ENCODE measurements around the gene PACRG. TPM values are rescaled to one million over a fixed set of nuclear protein-coding genes. Genes with fewer than 3 reads are reported as not detected.
"Not testable (repeated sequence)": the region's sequence is repeated elsewhere in the genome, so short reads cannot be mapped to it uniquely, and the experiment has no call there.

PACRG gene
- total RNA-seq, 1 donor from 2014 or later, result 0.20 TPM

GRCh38 chr6:162941128-162941527 lies 213.4 kb downstream of the PACRG start:
- DNase-seq (ENCODE audit: low read depth in 2 of 2), result no peak

GRCh38 chr6:162942866-162943265 lies 215.1 kb downstream of the PACRG start:
- no peak for DNase-seq (ENCODE audit: low read depth in 2 of 2)

- DNase-seq (ENCODE audit: low read depth in 2 of 2), result no peak
Measured at GRCh38 chr6:162943369-162943768, 215.6 kb downstream of the PACRG start.

GRCh38 chr6:162951164-162951743 lies 223.5 kb downstream of the PACRG start:
- DNase-seq (ENCODE audit: low read depth in 2 of 2), result no peak

- no peak for DNase-seq (ENCODE audit: low read depth in 2 of 2)
Measured at GRCh38 chr6:162952423-162952822, 224.6 kb downstream of the PACRG start.

- DNase-seq (ENCODE audit: low read depth in 2 of 2), result no peak
Measured at GRCh38 chr6:162957062-162957461, 229.3 kb downstream of the PACRG start.

GRCh38 chr6:162960679-162961457 lies 233.1 kb downstream of the PACRG start:
- DNase-seq (ENCODE audit: low read depth in 2 of 2), result no peak

GRCh38 chr6:162962093-162962492 lies 234.3 kb downstream of the PACRG start:
- no peak for DNase-seq (ENCODE audit: low read depth in 2 of 2)

- DNase-seq (ENCODE audit: low read depth in 2 of 2), result no peak
Measured at GRCh38 chr6:162963861-162964260, 236.1 kb downstream of the PACRG start.

GRCh38 chr6:162964488-162965140 lies 236.8 kb downstream of the PACRG start:
- DNase-seq (ENCODE audit: low read depth in 2 of 2), result peak in 1 of 2 donors; percentile 2

GRCh38 chr6:162965366-162965765 lies 237.6 kb downstream of the PACRG start:
- no peak for DNase-seq (ENCODE audit: low read depth in 2 of 2)

GRCh38 chr6:162970246-162970645 lies 242.5 kb downstream of the PACRG start:
- DNase-seq (ENCODE audit: low read depth in 2 of 2), result no peak

GRCh38 chr6:162971356-162971755 lies 243.6 kb downstream of the PACRG start:
- DNase-seq (ENCODE audit: low read depth in 2 of 2), result no peak

GRCh38 chr6:162973151-162973872 lies 245.5 kb downstream of the PACRG start:
- no peak for DNase-seq (ENCODE audit: low read depth in 2 of 2)

- no peak for DNase-seq (ENCODE audit: low read depth in 2 of 2)
Measured at GRCh38 chr6:162973980-162974379, 246.2 kb downstream of the PACRG start.

GRCh38 chr6:162974685-162975084 lies 246.9 kb downstream of the PACRG start:
- no peak for DNase-seq (ENCODE audit: low read depth in 2 of 2)

- no peak for DNase-seq (ENCODE audit: low read depth in 2 of 2)
Measured at GRCh38 chr6:162976141-162976540, 248.4 kb downstream of the PACRG start.

GRCh38 chr6:162983234-162983633 lies 255.5 kb downstream of the PACRG start:
- not testable (repeated sequence) for DNase-seq (ENCODE audit: low read depth in 2 of 2)

GRCh38 chr6:162998777-162999176 lies 271.0 kb downstream of the PACRG start:
- DNase-seq (ENCODE audit: low read depth in 2 of 2), result no peak

GRCh38 chr6:162999575-163000285 lies 272.0 kb downstream of the PACRG start:
- DNase-seq (ENCODE audit: low read depth in 2 of 2), result no peak

- DNase-seq (ENCODE audit: low read depth in 2 of 2), result no peak
Measured at GRCh38 chr6:163001330-163001729, 273.6 kb downstream of the PACRG start.

All from lung microvascular endothelial cell (primary cell).